ENCODE data around the gene BCL7A.
A peak's percentile ranks its signal among the peaks of the same experiment; 100 is the strongest.

BCL7A gene

GRCh38 chr12:122021193-122021821 lies 377 bp upstream of the BCL7A start:
- peak overlapping the region; percentile 57 for H3K9ac ChIP-seq
- H3K36me3 ChIP-seq (ENCODE audit: control insufficient read depth, insufficient read depth, low read length), result no peaks in the 10 kb centered on the region
- no peaks in the 10 kb centered on the region for H3K27me3 ChIP-seq (ENCODE audit: control insufficient read depth, insufficient read depth, low read length)
- peaks cover 21% of the 10 kb centered on the region for H3K79me2 ChIP-seq
- peak overlapping the region; percentile 88 for H3K4me2 ChIP-seq (ENCODE audit: low read length)
- H3K27ac ChIP-seq, result peak overlapping the region; percentile 61
- H3K9me3 ChIP-seq (ENCODE audit: control insufficient read depth, low read length), result no peaks in the 10 kb centered on the region
- peak overlapping the region; percentile 54 for H3K4me3 ChIP-seq (ENCODE audit: low read depth, low read length)
- H3K4me1 ChIP-seq, result peaks cover 4% of the 10 kb centered on the region
- H2AFZ ChIP-seq, result peak overlapping the region; percentile 87
- TF ChIP-seq CTCF (IDR thresholded peaks at IDR 0.05), result no peak

- Histone ChIP-seq H3K9ac (peak overlapping the region; percentile 77), H3K27ac (peak overlapping the region; percentile 87), H2AFZ (peak overlapping the region; percentile 72), H3K9me3 (ENCODE audit: control insufficient read depth, low read length) (no peaks in the 10 kb centered on the region), H3K4me3 (ENCODE audit: low read depth, low read length) (peak overlapping the region; percentile 76), H3K79me2 (peaks cover 32% of the 10 kb centered on the region), H3K4me1 (peaks cover 4% of the 10 kb centered on the region), H3K36me3 (ENCODE audit: control insufficient read depth, insufficient read depth, low read length) (no peaks in the 10 kb centered on the region), H3K27me3 (ENCODE audit: control insufficient read depth, insufficient read depth, low read length) (no peaks in the 10 kb centered on the region), H3K4me2 (ENCODE audit: low read length) (peak overlapping the region; percentile 82)
- no peak for TF ChIP-seq CTCF (IDR thresholded peaks at IDR 0.05)
Observed at GRCh38 chr12:122022393-122023338, 982 bp downstream of the BCL7A start.

GRCh38 chr12:122023339-122024131 lies 1.9 kb downstream of the BCL7A start:
- H3K4me2 ChIP-seq (ENCODE audit: low read length), result peak overlapping the region; percentile 82
- no peaks in the 10 kb centered on the region for H3K9me3 ChIP-seq (ENCODE audit: control insufficient read depth, low read length)
- H2AFZ ChIP-seq, result peak overlapping the region; percentile 72
- H3K9ac ChIP-seq, result no peak overlapping the region
- peak overlapping the region; percentile 76 for H3K4me3 ChIP-seq (ENCODE audit: low read depth, low read length)
- peak overlapping the region; percentile 87 for H3K27ac ChIP-seq
- no peaks in the 10 kb centered on the region for H3K27me3 ChIP-seq (ENCODE audit: control insufficient read depth, insufficient read depth, low read length)
- H3K79me2 ChIP-seq, result peaks cover 32% of the 10 kb centered on the region
- no peaks in the 10 kb centered on the region for H3K36me3 ChIP-seq (ENCODE audit: control insufficient read depth, insufficient read depth, low read length)
- peaks cover 4% of the 10 kb centered on the region for H3K4me1 ChIP-seq
- no peak for TF ChIP-seq CTCF (IDR thresholded peaks at IDR 0.05)

- Histone ChIP-seq H3K27me3 (ENCODE audit: control insufficient read depth, insufficient read depth, low read length) (no peaks in the 10 kb centered on the region), H3K9me3 (ENCODE audit: control insufficient read depth, low read length) (no peaks in the 10 kb centered on the region), H3K27ac (peak overlapping the region; percentile 87), H3K36me3 (ENCODE audit: control insufficient read depth, insufficient read depth, low read length) (no peaks in the 10 kb centered on the region), H3K4me1 (peaks cover 5% of the 10 kb centered on the region), H3K4me2 (ENCODE audit: low read length) (peak overlapping the region; percentile 82), H2AFZ (peak overlapping the region; percentile 72), H3K79me2 (peaks cover 38% of the 10 kb centered on the region), H3K9ac (no peak overlapping the region), H3K4me3 (ENCODE audit: low read depth, low read length) (peak overlapping the region; percentile 76)
- no peak for TF ChIP-seq CTCF (IDR thresholded peaks at IDR 0.05)
Observed at GRCh38 chr12:122024132-122024785, 2.6 kb downstream of the BCL7A start.
